ENCODE results near the gene SYNJ2BP.

- TF ChIP-seq CBX5 (IDR thresholded peaks at IDR 0.05; ENCODE audit: borderline replicate concordance, low read depth) (no peak), HCFC1 (IDR thresholded peaks at IDR 0.05; ENCODE audit: low read depth, low read length) (no peak), ZBTB7A (IDR thresholded peaks at IDR 0.05; ENCODE audit: borderline replicate concordance, control insufficient read depth, low read depth, low read length) (no peak)
- TF ChIP-seq, protein P1, sequence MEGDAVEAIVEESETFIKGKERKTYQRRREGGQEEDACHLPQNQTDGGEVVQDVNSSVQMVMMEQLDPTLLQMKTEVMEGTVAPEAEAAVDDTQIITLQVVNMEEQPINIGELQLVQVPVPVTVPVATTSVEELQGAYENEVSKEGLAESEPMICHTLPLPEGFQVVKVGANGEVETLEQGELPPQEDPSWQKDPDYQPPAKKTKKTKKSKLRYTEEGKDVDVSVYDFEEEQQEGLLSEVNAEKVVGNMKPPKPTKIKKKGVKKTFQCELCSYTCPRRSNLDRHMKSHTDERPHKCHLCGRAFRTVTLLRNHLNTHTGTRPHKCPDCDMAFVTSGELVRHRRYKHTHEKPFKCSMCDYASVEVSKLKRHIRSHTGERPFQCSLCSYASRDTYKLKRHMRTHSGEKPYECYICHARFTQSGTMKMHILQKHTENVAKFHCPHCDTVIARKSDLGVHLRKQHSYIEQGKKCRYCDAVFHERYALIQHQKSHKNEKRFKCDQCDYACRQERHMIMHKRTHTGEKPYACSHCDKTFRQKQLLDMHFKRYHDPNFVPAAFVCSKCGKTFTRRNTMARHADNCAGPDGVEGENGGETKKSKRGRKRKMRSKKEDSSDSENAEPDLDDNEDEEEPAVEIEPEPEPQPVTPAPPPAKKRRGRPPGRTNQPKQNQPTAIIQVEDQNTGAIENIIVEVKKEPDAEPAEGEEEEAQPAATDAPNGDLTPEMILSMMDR (IDR thresholded peaks at IDR 0.05 in 2 of 3, conservative IDR thresholded peaks at IDR 0.05 in 1 of 3; ENCODE audit: insufficient read depth in 2 of 3, low read depth in 1 of 3, low read length in 3 of 3): no peak
- TF ChIP-seq, protein P2, sequence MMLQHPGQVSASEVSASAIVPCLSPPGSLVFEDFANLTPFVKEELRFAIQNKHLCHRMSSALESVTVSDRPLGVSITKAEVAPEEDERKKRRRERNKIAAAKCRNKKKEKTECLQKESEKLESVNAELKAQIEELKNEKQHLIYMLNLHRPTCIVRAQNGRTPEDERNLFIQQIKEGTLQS (IDR thresholded peaks at IDR 0.05): no peak
- TF ChIP-seq, protein P2 (CRISPR knock-in tag; conservative IDR thresholded peaks at IDR 0.05): no peak
Measured at GRCh38 chr14:70398706-70399431, 18.0 kb downstream of the SYNJ2BP start.
